GM10248 (cell line): Measurements from ENCODE around the gene CRYBA2.

Experiments used
- CTCF ChIA-PET: fragments of 300-600 bp; sonication (Branson Sonifier 250); formaldehyde crosslinking; extraction: SDS; loops from one replicate; lab custom pipeline; 2021; ENCODE audit warnings: antibody characterized with exemption; lab: Yijun Ruan, JAX
- POLR2A ChIA-PET: fragments of 350-650 bp; sonication (Branson Sonifier 250); formaldehyde crosslinking; extraction: SDS; loops from one replicate; lab custom pipeline; 2020; ENCODE audit warnings: antibody characterized with exemption; lab: Yijun Ruan, JAX
- DNase-seq: peaks from one replicate; pipeline ENCODE4 v3.0.0; 2012; ENCODE audit errors: extremely low spot score
- CTCF ChIP-seq: IDR thresholded peaks from 2 replicates; pipeline ENCODE4 v1.5.1; 2012; ENCODE audit warnings: mild to moderate bottlenecking, low read depth; ENCODE audit errors: extremely low read depth, missing control alignments, control extremely low read depth

CRYBA2 gene

GRCh38 chr2:218990052-218990451 is 3.2 kb downstream of the CRYBA2 start:
- ChIA-PET CTCF (interaction anchor here (1.3 to 3.7 kb wide), 3 partner anchors 9 to 91 kb away, joined by 4 to 23 read pairs (median 6); no protein-coding TSS in a partner anchor), POLR2A (no interaction called here)
- DNase-seq = no peak
- TF ChIP-seq CTCF = no peak

- DNase-seq = no peak
- TF ChIP-seq CTCF = no peak
- ChIA-PET CTCF (interaction anchor here (0.9 to 3.7 kb wide), 3 partner anchors 8 to 41 kb away, joined by 3 to 23 read pairs (median 4); no protein-coding TSS in a partner anchor), POLR2A (no interaction called here)
Measured at GRCh38 chr2:218988650-218989049, 4.6 kb downstream of the CRYBA2 start.

- POLR2A ChIA-PET = no interaction called here
- no peak for TF ChIP-seq CTCF
- no peak for DNase-seq
- CTCF ChIA-PET = interaction anchor here (0.9 to 3.7 kb wide), 5 partner anchors 7 to 112 kb away, joined by 3 to 23 read pairs (median 4); no protein-coding TSS in a partner anchor
Measured at GRCh38 chr2:218988164-218988563, 5.1 kb downstream of the CRYBA2 start.

GRCh38 chr2:218986148-218986761 is 7.0 kb downstream of the CRYBA2 start:
- ChIA-PET POLR2A (no interaction called here), CTCF (no interaction called here)
- no peak for DNase-seq
- no peak for TF ChIP-seq CTCF

- POLR2A ChIA-PET = no interaction called here
- no peak for DNase-seq
- CTCF ChIA-PET = interaction anchor here (1.6 kb wide), 1 partner anchor 10 kb away, joined by 3 read pairs; no protein-coding TSS in a partner anchor
- TF ChIP-seq CTCF = no peak
Measured at GRCh38 chr2:218985325-218986091, 7.7 kb downstream of the CRYBA2 start.

- CTCF ChIA-PET = interaction anchor here (1.6 kb wide), 1 partner anchor 10 kb away, joined by 3 read pairs; no protein-coding TSS in a partner anchor
- TF ChIP-seq CTCF = no peak
- POLR2A ChIA-PET = no interaction called here
- no peak for DNase-seq
Measured at GRCh38 chr2:218985021-218985324, 8.2 kb downstream of the CRYBA2 start, which contains the start of gene FEV. Gene FEV, minus strand, starts transcription at chr2:218985184. Its CDS starts 109 bp downstream, at chr2:218985075.
